Muscle layer of colon (tissue), 2 donors: ENCODE measurements around the gene PCSK6.
A peak's percentile ranks its signal among the peaks of the same experiment; 100 is the strongest.

Experiments used
- H3K27ac ChIP-seq: one replicate; pipeline ENCODE4 v1.7.0; 2013; ENCODE audit warnings: low read depth, mild to moderate bottlenecking, low read length, moderate library complexity
- H3K27me3 ChIP-seq, 2 donors: one replicate each; pipeline ENCODE4 v1.7.0; 2013; ENCODE audit warnings: low read length in 2 of 2, mild to moderate bottlenecking in 2 of 2; ENCODE audit not compliant: insufficient read depth in 2 of 2, control insufficient read depth in 1 of 2
- H3K36me3 ChIP-seq: one replicate; pipeline ENCODE4 v1.7.0; 2013; ENCODE audit warnings: mild to moderate bottlenecking, low read length; ENCODE audit not compliant: insufficient read depth
- H3K4me1 ChIP-seq: one replicate; pipeline ENCODE4 v1.7.0; 2013; ENCODE audit warnings: mild to moderate bottlenecking, low read length; ENCODE audit not compliant: insufficient read depth
- H3K4me3 ChIP-seq, 2 donors: one replicate each; pipeline ENCODE4 v1.7.0; 2013; ENCODE audit warnings: low read length in 2 of 2, low read depth in 1 of 2, mild to moderate bottlenecking in 1 of 2, moderate library complexity in 1 of 2
- H3K9ac ChIP-seq: one replicate; pipeline ENCODE4 v1.7.0; 2013; ENCODE audit warnings: low read length
- H3K9me3 ChIP-seq: one replicate; pipeline ENCODE4 v1.7.0; 2013; ENCODE audit warnings: mild to moderate bottlenecking, low read length
- donor health status: abdominal sarcoma.
- donor health status: Adenocarcinoma of cecum.

Gene PCSK6

GRCh38 chr15:101444807-101445508 lies 44.5 kb downstream of the PCSK6 start:
- H3K4me3 ChIP-seq: no peak overlapping the region
- H3K27ac ChIP-seq: no peak overlapping the region
- no peaks in the 10 kb centered on the region for H3K36me3 ChIP-seq

GRCh38 chr15:101444015-101444414 lies 45.5 kb downstream of the PCSK6 start:
- no peaks in the 10 kb centered on the region for H3K36me3 ChIP-seq
- H3K9me3 ChIP-seq: no peaks in the 10 kb centered on the region
- H3K9ac ChIP-seq: no peak overlapping the region
- H3K4me1 ChIP-seq: no peaks in the 10 kb centered on the region
- no peaks in the 10 kb centered on the region for H3K27me3 ChIP-seq
- no peak overlapping the region for H3K27ac ChIP-seq
- H3K4me3 ChIP-seq: no peak overlapping the region

More at GRCh38 chr15:101444807-101445508, 44.5 kb downstream of the PCSK6 start:
- Histone ChIP-seq H3K27me3 (no peaks in the 10 kb centered on the region), H3K9ac (no peak overlapping the region), H3K4me1 (peaks cover 2% of the 10 kb centered on the region), H3K9me3 (no peaks in the 10 kb centered on the region)

DNA sequence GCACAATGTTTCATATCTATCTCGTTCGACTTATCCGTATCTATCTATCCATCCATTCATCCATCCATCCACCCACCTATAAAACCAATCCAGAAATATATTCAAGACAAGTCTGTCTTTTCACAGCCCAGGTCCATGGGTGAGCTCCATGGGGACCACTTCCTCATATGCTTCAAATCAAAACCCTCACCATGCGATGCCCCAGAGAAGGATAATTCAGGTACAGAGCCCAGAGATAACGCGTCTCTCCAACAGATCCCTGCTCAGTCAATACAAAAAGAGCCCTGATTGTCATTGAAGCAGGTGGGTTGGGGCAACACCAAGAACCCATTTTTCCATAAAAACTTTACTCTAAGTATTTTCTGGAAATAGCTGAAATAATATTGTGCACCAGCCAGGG lies 47.2 kb downstream of the PCSK6 start:
- Histone ChIP-seq H3K27me3 (no peaks in the 10 kb centered on the region), H3K9ac (no peak overlapping the region), H3K27ac (no peak overlapping the region), H3K4me1 (no peaks in the 10 kb centered on the region), H3K9me3 (no peaks in the 10 kb centered on the region), H3K4me3 (no peak overlapping the region), H3K36me3 (no peaks in the 10 kb centered on the region)

DNA sequence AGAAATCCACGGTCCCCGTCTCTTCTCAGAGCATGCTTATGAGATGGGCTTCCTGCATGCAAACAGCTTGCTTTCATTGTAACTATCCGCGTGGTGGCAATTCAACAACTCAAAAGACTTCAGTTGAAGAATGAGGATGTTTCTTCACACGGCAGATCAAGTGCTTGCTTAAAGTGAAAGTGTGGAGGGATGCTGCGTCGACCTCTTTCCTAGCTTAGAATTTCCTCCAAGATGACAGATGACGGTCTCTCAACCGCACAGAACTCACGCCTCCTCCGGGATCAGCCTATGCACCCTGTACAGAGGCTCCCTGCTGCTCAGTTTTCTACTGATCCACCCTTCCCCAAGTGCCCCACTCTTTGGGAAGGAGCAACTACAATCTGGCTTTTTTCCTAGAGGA lies 47.8 kb downstream of the PCSK6 start:
- Histone ChIP-seq H3K27ac (no peak overlapping the region), H3K9ac (no peak overlapping the region), H3K9me3 (no peaks in the 10 kb centered on the region), H3K4me1 (no peaks in the 10 kb centered on the region), H3K4me3 (no peak overlapping the region), H3K36me3 (no peaks in the 10 kb centered on the region), H3K27me3 (no peaks in the 10 kb centered on the region)

DNA sequence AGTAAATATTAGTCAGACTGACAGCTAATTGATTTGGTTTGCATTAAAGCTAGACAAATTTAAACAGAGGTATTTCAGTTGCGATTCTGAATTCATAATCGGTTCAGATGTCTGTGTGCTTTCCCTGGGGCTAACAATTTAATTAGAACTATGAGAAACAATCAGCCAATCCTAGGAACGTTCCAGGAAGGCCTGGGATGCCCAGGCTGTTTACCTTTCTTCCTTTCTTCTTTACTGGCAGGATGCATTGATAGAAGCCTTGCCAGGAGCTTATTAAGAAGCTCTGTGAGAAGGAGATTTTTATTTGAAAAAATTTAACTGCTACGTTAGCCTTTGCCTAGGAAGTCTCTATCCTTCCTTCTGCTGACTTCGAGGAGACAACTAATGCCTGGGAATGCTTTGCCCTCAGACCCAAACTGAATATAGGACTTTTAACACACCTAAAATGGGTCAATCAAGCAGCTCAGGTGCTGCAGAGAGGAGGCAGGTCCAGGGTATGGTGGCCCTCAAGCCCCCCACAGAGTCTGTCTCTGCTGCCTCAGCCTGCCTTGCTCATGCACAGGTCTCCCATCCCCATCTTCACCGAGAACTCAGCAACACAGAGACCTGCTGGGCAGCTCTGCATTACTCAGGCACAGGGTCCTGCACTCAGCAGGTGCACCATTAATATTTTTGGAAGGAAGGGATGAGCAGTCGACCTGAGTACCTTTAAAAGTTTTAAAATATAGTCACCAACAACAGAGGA lies 48.5 kb downstream of the PCSK6 start:
- Histone ChIP-seq H3K9ac (no peak overlapping the region), H3K27me3 (peaks cover 0 to 2% of the 10 kb centered on the region in 2 donors), H3K4me1 (no peaks in the 10 kb centered on the region), H3K36me3 (no peaks in the 10 kb centered on the region), H3K27ac (no peak overlapping the region), H3K9me3 (no peaks in the 10 kb centered on the region), H3K4me3 (no peak overlapping the region)

- peak overlapping the region in 1 of 2 donors; percentile 33 for H3K4me3 ChIP-seq
- H3K27ac ChIP-seq: no peak overlapping the region
- H3K9me3 ChIP-seq: no peaks in the 10 kb centered on the region
- H3K4me1 ChIP-seq: no peaks in the 10 kb centered on the region
- H3K27me3 ChIP-seq: peaks cover 0 to 5% of the 10 kb centered on the region in 2 donors
- no peaks in the 10 kb centered on the region for H3K36me3 ChIP-seq
- no peak overlapping the region for H3K9ac ChIP-seq
These were observed 49.6 kb downstream of the PCSK6 start for GRCh38 chr15:101439920-101440319.

DNA sequence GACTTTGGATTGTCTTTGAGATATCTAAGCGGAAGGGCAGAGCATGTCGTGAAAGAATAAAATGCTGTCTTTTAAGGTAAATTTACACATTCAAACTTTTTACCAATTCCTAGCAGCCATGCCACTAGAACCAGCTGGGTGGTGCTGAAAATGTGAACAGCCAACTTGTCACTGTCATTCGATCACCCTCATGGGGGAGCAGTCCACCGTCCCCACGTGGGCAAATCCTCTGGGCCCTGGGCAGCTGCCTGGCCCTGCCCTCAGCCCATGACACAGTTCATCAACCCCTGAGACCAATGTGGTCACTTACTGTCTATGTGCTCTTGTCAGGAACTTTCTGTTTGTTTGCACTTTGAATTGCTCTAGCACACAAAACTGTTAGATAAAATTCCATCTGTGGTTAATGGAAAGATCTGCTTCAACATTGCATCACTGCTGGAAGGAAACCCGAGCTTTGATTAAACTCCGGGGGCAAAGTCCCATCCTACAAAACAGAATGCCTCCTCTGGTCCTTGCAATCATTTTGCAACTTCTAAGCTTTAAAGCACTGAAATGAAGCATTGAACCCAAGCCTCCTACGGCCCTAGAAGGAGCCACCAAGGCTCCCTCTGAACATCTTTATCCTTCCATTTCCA lies 50.1 kb downstream of the PCSK6 start:
- Histone ChIP-seq H3K4me1 (no peaks in the 10 kb centered on the region), H3K9me3 (no peaks in the 10 kb centered on the region), H3K27me3 (peaks cover 0 to 5% of the 10 kb centered on the region in 2 donors), H3K36me3 (no peaks in the 10 kb centered on the region), H3K27ac (no peak overlapping the region), H3K9ac (no peak overlapping the region), H3K4me3 (peak overlapping the region in 1 of 2 donors; percentile 33)

- Histone ChIP-seq H3K27ac (no peak overlapping the region), H3K9ac (no peak overlapping the region), H3K4me1 (no peaks in the 10 kb centered on the region), H3K27me3 (peaks cover 0 to 5% of the 10 kb centered on the region in 2 donors), H3K4me3 (no peak overlapping the region), H3K9me3 (no peaks in the 10 kb centered on the region), H3K36me3 (no peaks in the 10 kb centered on the region)
These were observed 50.8 kb downstream of the PCSK6 start for GRCh38 chr15:101438482-101439284.

DNA sequence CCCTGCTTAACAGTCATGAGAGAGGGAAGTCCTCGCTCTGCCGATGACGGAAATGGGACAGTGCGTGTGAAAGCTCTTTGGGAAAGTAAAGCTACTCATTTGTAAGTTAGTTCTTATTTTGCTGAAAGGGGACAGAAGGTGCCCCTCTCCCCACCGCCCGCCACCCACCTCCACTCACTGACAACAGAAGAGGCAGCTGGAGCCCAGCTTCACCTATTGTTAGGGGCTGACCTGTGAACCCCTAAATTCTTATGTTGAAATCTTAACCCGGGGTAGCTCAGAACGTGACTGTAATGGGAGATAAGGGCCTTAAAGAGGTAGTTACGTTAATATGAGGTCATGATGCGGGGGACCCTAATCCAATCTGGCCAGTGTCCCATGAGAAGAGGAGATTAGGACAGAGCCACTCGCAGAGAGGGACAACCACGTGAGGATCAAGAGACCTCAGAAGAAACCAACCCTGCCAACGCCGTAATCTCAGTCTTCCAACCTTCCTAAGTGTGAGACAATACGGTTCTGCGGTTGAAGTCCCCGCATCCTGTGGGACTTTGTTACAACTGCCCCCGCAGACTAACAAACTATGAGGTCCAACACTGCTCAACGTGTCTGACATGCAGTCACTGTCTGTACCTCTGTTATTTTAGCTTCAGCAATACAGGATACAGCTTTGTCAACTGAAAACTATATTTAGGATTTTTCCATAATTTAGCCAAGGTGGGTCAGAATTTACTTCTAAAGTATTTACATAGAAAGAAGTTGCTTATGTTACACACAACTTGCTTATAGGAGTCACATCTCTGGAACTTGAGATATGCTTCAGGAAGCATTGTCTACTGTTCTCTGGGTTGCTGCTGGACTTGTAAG lies 51.7 kb downstream of the PCSK6 start:
- no peaks in the 10 kb centered on the region for H3K36me3 ChIP-seq
- no peaks in the 10 kb centered on the region for H3K4me1 ChIP-seq
- no peaks in the 10 kb centered on the region for H3K9me3 ChIP-seq
- H3K27ac ChIP-seq: no peak overlapping the region
- H3K9ac ChIP-seq: no peak overlapping the region
- peaks cover 0 to 5% of the 10 kb centered on the region in 2 donors for H3K27me3 ChIP-seq
- H3K4me3 ChIP-seq: no peak overlapping the region

DNA sequence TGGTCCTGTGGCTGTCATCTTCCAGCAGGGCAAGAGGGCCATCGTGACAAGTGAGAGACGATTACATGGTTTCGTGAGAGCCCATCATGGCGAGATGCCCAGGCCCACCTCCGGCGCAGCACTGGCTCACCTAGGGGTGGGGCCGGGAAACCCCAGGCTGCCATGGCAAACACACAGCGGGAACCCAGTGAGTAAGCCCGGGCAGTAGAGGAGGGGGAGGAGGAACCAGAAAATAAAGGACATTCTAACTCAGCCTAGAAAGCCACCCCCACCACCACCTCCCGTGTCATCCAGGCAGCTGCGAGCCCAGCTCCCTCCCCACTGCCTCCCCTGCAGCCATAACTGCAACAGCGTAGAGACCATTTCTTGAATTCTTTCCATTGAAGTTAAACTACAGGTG lies 52.3 kb downstream of the PCSK6 start:
- H3K27ac ChIP-seq: no peak overlapping the region
- no peaks in the 10 kb centered on the region for H3K4me1 ChIP-seq
- peaks cover 0 to 5% of the 10 kb centered on the region in 2 donors for H3K27me3 ChIP-seq
- H3K9me3 ChIP-seq: no peaks in the 10 kb centered on the region
- no peak overlapping the region for H3K9ac ChIP-seq
- no peaks in the 10 kb centered on the region for H3K36me3 ChIP-seq
- no peak overlapping the region for H3K4me3 ChIP-seq
